Measurements from ENCODE around the gene ECE1. TPM values are rescaled to one million over a fixed set of nuclear protein-coding genes. Genes with fewer than 3 reads are reported as not detected.

ECE1 gene
- total RNA-seq, 3 donors from 2014 or later, result 103 to 161 (median 149) TPM

DNA sequence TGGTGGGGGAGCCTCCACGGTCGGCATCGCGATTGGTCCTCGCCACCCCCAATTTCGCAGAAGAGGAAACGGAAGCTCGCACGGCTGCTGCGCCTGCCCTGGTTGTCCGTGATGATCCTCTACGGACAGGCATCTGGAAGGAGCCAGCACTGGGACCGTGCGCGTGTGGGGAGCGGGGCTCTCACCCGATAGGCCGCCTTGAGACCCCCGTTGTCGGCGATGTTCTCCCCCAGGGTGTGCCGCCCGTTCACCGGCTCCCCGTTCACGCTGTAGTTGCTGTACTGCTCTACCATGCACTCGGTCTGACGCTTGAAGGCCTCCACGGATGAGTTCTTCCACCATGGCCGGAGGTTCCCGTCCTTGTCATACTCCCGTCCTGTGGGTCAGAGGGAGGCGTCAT, 65.2 kb downstream of the ECE1 start:
- Histone ChIP-seq H3K36me3 (ENCODE audit: low read depth) (peaks cover 2% of the 10 kb centered on the region), H3K4me1 (ENCODE audit: low read depth) (no peaks in the 10 kb centered on the region), H3K9me3 (no peaks in the 10 kb centered on the region), H3K4me3 (no peak overlapping the region)
- ATAC-seq (no peak), DNase-seq (no peak)
- TF ChIP-seq, protein P1, sequence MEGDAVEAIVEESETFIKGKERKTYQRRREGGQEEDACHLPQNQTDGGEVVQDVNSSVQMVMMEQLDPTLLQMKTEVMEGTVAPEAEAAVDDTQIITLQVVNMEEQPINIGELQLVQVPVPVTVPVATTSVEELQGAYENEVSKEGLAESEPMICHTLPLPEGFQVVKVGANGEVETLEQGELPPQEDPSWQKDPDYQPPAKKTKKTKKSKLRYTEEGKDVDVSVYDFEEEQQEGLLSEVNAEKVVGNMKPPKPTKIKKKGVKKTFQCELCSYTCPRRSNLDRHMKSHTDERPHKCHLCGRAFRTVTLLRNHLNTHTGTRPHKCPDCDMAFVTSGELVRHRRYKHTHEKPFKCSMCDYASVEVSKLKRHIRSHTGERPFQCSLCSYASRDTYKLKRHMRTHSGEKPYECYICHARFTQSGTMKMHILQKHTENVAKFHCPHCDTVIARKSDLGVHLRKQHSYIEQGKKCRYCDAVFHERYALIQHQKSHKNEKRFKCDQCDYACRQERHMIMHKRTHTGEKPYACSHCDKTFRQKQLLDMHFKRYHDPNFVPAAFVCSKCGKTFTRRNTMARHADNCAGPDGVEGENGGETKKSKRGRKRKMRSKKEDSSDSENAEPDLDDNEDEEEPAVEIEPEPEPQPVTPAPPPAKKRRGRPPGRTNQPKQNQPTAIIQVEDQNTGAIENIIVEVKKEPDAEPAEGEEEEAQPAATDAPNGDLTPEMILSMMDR (IDR thresholded peaks at IDR 0.05), result no peak
- intact Hi-C loops (cut with DNase I, micrococcal nuclease), result no loop called here

DNA sequence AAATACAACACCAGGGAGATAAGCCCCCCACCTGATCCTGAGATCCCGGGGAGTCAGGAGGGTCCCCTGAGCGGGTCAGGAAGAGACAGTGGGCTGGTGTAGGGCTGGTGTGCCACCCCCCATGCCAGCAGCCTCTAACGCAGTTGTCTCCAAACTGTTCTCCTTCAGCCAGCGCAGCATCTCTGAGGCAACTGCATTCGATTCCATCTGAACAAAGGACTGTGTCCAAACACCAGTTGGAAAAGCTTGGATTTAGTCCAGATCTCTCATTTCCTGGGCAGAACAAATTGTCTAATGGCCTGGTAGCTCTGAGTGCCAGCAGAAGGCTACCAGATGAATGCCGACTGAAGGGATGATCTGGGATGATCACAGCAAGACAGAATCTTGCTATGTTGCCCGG, 69.4 kb downstream of the ECE1 start:
- Histone ChIP-seq H3K9me3 (no peaks in the 10 kb centered on the region), H3K4me3 (no peak overlapping the region), H3K4me1 (ENCODE audit: low read depth) (no peaks in the 10 kb centered on the region), H3K36me3 (ENCODE audit: low read depth) (peaks cover 7% of the 10 kb centered on the region)
- DNase-seq (no peak), ATAC-seq (no peak)
- intact Hi-C loops (cut with DNase I, micrococcal nuclease), result no loop called here
- TF ChIP-seq, protein P1 (IDR thresholded peaks at IDR 0.05), result no peak

DNA sequence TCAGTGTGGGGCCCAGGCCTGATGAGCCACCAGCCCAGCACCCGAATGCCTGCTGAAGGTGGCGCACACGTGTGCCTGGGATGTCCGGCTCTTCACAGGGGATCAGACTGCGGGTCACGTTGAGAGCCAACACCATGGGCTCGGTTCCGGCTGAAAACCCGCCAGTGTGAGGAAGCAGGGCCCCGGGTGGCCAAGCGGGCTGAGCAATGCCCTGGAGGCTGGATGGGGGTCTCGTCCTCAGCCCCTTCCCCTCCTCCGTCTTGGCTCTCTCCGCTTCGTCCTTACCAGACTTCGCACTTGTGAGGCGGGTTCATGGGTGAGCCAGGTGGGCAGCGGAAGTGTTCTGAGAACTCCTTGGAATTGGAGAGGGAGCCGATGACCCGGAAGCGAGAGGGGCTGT, 70.6 kb downstream of the ECE1 start:
- TF ChIP-seq, protein P1 (IDR thresholded peaks at IDR 0.05), result no peak
- intact Hi-C loops (cut with DNase I, micrococcal nuclease), result no loop called here
- H3K36me3 ChIP-seq (ENCODE audit: low read depth), result peaks cover 7% of the 10 kb centered on the region
- H3K4me3 ChIP-seq, result no peak overlapping the region
- H3K4me1 ChIP-seq (ENCODE audit: low read depth), result no peaks in the 10 kb centered on the region
- DNase-seq, result no peak
- ATAC-seq, result no peak
- H3K9me3 ChIP-seq, result no peaks in the 10 kb centered on the region

DNA sequence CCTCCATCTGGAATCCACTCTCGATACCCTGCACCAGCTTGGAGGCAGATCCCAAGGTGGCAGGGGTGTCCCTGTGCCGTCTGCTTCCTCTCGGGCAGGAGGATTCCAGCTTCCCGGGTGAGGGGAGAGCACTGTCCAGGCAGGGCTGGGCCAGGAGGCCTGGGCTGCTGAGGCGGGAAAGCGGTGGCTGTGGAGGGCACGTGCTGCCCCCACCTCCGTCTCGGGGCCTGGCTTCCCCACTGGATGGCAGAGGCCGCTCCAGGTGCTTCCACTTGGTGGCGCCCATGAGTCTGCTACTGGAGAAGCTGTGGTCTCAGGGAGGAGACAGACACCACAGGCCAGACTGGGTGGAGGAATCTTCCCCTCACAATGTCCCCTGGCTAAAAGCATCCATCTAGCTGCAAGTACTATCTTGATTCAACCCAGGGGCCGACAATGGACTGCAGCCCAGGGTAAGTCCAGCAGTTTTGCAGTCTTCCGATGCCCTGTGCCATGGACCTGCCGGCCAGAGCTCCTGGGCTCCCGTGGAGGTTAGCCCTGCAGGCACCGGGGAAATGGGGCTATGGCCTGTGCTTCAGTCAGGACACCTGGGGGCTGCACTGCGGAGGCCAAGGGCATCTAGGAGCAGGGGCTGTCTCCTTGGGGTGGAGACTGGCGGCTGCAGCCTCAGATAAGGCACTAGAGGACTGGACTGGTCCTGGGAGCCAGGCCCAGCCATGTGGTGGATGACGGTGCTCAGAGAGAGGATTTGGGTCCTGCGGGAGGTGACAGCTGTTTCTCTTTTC, 72.3 kb downstream of the ECE1 start:
- Histone ChIP-seq H3K36me3 (ENCODE audit: low read depth) (peaks cover 7% of the 10 kb centered on the region), H3K4me3 (no peak overlapping the region), H3K9me3 (no peaks in the 10 kb centered on the region), H3K4me1 (ENCODE audit: low read depth) (no peaks in the 10 kb centered on the region)
- intact Hi-C loops (cut with DNase I, micrococcal nuclease), result no loop called here
- DNase-seq (peak; percentile 46 to 60 (median 49)), ATAC-seq (peak; percentile 57)
- TF ChIP-seq, protein P1 (IDR thresholded peaks at IDR 0.05), result no peak

DNA sequence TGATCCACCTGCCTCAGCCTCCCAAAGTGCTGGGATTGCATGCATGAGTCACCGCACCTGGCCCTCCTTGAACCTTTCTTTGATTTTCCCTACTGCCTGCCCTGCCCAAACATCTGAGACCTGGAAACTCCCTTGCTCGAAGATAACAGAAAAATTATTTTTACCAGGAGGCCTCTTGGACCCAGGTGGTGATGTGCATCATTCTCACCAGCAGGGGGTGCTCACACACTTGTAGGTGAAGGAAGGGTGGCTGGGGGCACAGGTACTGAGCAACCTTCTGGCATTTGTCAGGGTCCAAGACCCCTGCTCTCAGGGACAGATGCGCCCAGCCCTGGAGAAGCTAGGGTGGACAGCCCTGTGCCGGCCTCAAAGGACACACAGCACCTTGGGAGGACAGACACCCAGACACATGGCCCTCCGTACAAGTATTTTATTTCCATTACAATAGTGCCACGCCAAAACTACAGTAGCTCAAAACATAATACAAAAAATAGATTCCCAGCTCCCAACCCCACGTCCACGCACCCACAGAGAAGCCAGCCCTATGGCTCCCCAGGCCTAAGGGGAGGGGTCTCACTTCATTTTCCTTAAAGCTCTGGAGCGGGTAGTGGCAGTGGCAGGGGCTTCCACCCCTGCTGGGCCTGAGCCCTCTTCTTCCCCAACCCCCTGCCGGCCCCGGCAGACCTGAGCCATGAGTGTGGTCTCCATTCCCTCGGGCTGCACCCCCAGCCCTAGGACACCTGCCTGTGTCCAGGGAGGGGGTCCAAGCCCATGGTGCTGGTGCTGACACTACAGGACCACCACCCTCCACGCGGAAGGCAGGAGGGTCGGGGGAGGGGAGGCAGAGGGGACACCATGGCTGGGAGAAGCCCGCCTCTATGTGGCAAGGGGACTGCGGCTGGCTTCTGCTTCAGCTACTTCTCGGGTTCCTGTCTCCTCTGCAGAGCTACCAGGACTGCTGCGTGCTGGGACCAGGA, 73.1 kb downstream of the ECE1 start:
- intact Hi-C loops (cut with DNase I, micrococcal nuclease), result no loop called here
- Histone ChIP-seq H3K9me3 (no peaks in the 10 kb centered on the region), H3K36me3 (ENCODE audit: low read depth) (peaks cover 7% of the 10 kb centered on the region), H3K4me3 (no peak overlapping the region), H3K4me1 (ENCODE audit: low read depth) (no peaks in the 10 kb centered on the region)
- peak; percentile 76 for ATAC-seq
- peak; percentile 61 to 78 (median 61) for DNase-seq
- TF ChIP-seq, protein P1 (IDR thresholded peaks at IDR 0.05), result peak; percentile 78

Data from mucosa of descending colon (tissue), 3 donors.